ENCODE results near the gene PDE4A. TPM values are rescaled to one million over a fixed set of nuclear protein-coding genes. Genes with fewer than 3 reads are reported as not detected.
A peak's percentile ranks its signal among the peaks of the same experiment; 100 is the strongest.

The PDE4A gene
- total and polyA plus RNA-seq, 2 of the 13 experiments (the other 11 are each of a cell fraction or from before 2014, with no cell fraction given) = 1.1 to 4.1 TPM

DNA sequence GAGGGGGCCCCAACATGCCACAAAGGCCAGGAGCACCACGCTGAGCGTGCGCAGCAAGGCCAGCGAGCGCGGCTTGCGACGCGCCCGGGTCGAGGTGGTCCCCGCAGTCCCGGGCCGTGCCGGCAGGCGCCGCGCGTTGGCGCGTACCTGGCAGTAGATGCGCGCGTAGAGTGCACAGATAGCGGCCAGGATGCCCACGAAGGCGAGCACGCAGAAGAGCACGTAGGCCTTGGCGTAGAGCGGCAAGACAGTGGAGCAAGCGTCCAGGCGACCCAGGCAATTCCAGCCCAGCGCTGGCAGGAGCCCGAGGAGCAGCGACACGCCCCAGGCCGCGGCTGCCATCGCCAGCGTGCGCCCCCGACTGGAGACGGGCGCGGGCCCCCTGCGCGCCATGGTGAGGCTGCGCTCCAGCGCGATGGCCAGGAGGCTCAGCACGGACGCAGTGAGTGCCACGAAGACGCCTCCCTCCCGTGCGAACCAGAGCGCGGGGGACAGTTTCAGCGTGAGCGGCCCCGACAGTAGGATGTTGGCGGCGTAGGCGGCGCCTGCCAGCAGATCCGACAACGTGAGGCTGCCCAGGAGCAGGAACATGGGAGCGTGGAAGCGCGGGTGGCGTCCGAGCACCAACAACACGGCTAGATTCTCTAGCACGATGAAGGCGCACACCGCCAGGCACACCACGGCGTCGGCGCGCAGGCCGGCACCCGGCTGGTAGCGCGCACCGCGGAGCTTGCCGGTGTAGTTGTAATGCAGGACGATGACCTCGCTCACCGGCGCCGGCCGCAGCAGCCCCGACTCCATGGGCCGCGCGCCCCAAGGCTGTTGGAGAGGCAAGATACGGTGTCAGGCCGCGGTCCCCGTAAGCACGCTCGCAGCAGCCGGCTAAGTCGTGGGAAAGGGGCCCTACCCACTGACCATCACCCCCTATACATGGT is 94.1 kb downstream of the PDE4A start:
- Histone ChIP-seq H3K27me3 (ENCODE audit: control insufficient read depth in 1 of 2, insufficient read depth in 2 of 2, low read length in 2 of 2) (peaks cover 15 to 64% of the 10 kb centered on the region in 2 experiments), H3K9me3 (ENCODE audit: low read length) (no peaks in the 10 kb centered on the region), H3K4me3 (replicated peaks in 1 of 3; ENCODE audit: insufficient read depth in 1 of 3, low read depth in 2 of 3, low read length in 3 of 3) (peak overlapping the region in 1 of 3 experiments; percentile 23; a peak in 1 of 6 replicates), H3K9ac (ENCODE audit: insufficient read depth, low read depth, low read length) (no peak overlapping the region), H3K4me1 (ENCODE audit: insufficient read depth, low read length) (peaks cover 60% of the 10 kb centered on the region), H4K20me1 (ENCODE audit: insufficient read depth, low read length) (no peaks in the 10 kb centered on the region), H3K27ac (ENCODE audit: extremely low read length, insufficient read depth, low read length) (no peak overlapping the region), H2AFZ (ENCODE audit: low read length) (no peak overlapping the region), H3K36me3 (replicated peaks in 1 of 2; ENCODE audit: control insufficient read depth in 1 of 2, insufficient read depth in 2 of 2, low read length in 2 of 2) (no peaks in the 10 kb centered on the region), H3K79me2 (ENCODE audit: insufficient read depth, low read length) (no peaks in the 10 kb centered on the region), H3K4me2 (ENCODE audit: low read depth, low read length) (0 out of 2 replicates have a peak overlapping the region, but pooled peaks have one; percentile 23)
- intact Hi-C loops (cut with micrococcal nuclease; ENCODE audit: unreplicated experiment) (no loop called here), in situ Hi-C loops (cut with HindIII; ENCODE audit: extremely low pct_ligation_motif_present, low pct_unique_long_range_greater_than_20kb) (no loop called here)
- DNase-seq (ENCODE audit: low spot score) = no peak
- no peak for FAIRE-seq
- ChIA-PET CTCF (ENCODE audit: low intra/inter-chr PET ratio, low total read pairs) (no interaction called here), POLR2A (no interaction called here)
- WGBS (ENCODE audit: low lambda C conversion rate) = 80% methylated on average over 10 of the region's 107 CpGs
- ATAC-seq = peak; percentile 54
- BruUV-seq (replicated peaks) = no TSS peak
- no peak for TF ChIP-seq RFXAP (CRISPR knock-in tag; IDR thresholded peaks at IDR 0.05; ENCODE audit: borderline replicate concordance)
- no peak for TF ChIP-seq ZFX (CRISPR knock-in tag; IDR thresholded peaks at IDR 0.05; ENCODE audit: low read depth)
- no peak for TF ChIP-seq ZNF605 (CRISPR knock-in tag; IDR thresholded peaks at IDR 0.05)
- TF ChIP-seq NAIF1 (CRISPR knock-in tag; IDR thresholded peaks at IDR 0.05; ENCODE audit: borderline replicate concordance) = no peak
- TF ChIP-seq, protein P1, sequence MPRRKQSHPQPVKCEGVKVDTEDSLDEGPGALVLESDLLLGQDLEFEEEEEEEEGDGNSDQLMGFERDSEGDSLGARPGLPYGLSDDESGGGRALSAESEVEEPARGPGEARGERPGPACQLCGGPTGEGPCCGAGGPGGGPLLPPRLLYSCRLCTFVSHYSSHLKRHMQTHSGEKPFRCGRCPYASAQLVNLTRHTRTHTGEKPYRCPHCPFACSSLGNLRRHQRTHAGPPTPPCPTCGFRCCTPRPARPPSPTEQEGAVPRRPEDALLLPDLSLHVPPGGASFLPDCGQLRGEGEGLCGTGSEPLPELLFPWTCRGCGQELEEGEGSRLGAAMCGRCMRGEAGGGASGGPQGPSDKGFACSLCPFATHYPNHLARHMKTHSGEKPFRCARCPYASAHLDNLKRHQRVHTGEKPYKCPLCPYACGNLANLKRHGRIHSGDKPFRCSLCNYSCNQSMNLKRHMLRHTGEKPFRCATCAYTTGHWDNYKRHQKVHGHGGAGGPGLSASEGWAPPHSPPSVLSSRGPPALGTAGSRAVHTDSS (CRISPR knock-in tag; conservative IDR thresholded peaks at IDR 0.05) = no peak
- TF ChIP-seq HMG20A (CRISPR knock-in tag; IDR thresholded peaks at IDR 0.05; ENCODE audit: borderline replicate concordance) = no peak
- no peak for TF ChIP-seq ZNF644 (CRISPR knock-in tag; IDR thresholded peaks at IDR 0.05; ENCODE audit: low read depth)
- no peak for TF ChIP-seq TEAD2 (CRISPR knock-in tag; IDR thresholded peaks at IDR 0.05)
- TF ChIP-seq ZNF274 (CRISPR knock-in tag; IDR thresholded peaks at IDR 0.05) = no peak
- TF ChIP-seq ZMYM2 (CRISPR knock-in tag; IDR thresholded peaks at IDR 0.05) = no peak
- TF ChIP-seq, protein P2, sequence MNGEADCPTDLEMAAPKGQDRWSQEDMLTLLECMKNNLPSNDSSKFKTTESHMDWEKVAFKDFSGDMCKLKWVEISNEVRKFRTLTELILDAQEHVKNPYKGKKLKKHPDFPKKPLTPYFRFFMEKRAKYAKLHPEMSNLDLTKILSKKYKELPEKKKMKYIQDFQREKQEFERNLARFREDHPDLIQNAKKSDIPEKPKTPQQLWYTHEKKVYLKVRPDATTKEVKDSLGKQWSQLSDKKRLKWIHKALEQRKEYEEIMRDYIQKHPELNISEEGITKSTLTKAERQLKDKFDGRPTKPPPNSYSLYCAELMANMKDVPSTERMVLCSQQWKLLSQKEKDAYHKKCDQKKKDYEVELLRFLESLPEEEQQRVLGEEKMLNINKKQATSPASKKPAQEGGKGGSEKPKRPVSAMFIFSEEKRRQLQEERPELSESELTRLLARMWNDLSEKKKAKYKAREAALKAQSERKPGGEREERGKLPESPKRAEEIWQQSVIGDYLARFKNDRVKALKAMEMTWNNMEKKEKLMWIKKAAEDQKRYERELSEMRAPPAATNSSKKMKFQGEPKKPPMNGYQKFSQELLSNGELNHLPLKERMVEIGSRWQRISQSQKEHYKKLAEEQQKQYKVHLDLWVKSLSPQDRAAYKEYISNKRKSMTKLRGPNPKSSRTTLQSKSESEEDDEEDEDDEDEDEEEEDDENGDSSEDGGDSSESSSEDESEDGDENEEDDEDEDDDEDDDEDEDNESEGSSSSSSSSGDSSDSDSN (CRISPR knock-in tag; IDR thresholded peaks at IDR 0.05) = no peak
- no peak for TF ChIP-seq MLLT10 (CRISPR knock-in tag; IDR thresholded peaks at IDR 0.05)
- TF ChIP-seq RNF2 (conservative IDR thresholded peaks at IDR 0.05; ENCODE audit: low read depth) = no peak
- TF ChIP-seq MAFK (conservative IDR thresholded peaks at IDR 0.05 in 1 of 2, IDR thresholded peaks at IDR 0.05 in 1 of 2; ENCODE audit: low read length in 2 of 2) = no peak
- no peak for TF ChIP-seq ZBTB14 (CRISPR knock-in tag; IDR thresholded peaks at IDR 0.05)
- no peak for TF ChIP-seq ADNP (CRISPR knock-in tag; IDR thresholded peaks at IDR 0.05)
